ENCODE data around the gene ANLN.
"Not testable (repeated sequence)": the region's sequence is repeated elsewhere in the genome, so short reads cannot be mapped to it uniquely, and the experiment has no call there.

Gene ANLN

GRCh38 chr7:36379831-36380504 lies 9.7 kb upstream of the ANLN start:
- no peak for DNase-seq

DNA sequence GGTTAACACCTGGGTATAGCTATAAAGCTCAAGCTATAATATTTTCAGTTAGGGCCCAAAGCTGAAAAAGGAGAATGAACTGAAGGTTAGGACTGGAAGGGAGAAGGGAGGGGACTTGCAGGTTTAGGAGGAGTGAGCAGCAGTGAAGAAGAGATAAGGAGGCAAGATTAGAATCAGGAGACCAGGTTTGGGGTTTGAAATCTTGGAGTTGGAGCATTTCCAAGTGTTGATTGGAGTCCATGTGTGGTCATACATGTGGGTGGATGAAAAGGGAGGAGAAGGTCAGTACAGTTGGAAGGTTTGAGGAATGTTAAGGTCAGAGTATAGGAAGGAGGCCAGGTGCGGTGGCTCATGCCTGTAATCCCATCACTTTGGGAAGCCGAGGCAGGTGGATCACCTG lies 8.6 kb upstream of the ANLN start:
- no peak for DNase-seq

GRCh38 chr7:36383284-36383683 lies 6.4 kb upstream of the ANLN start:
- DNase-seq, result not testable (repeated sequence)

GRCh38 chr7:36385646-36386045 lies 4.0 kb upstream of the ANLN start:
- DNase-seq, result not testable (repeated sequence)

GRCh38 chr7:36387435-36388231 lies 2.0 kb upstream of the ANLN start:
- DNase-seq, result no peak

GRCh38 chr7:36388423-36388822 lies 1.2 kb upstream of the ANLN start:
- DNase-seq, result no peak

- no peak for DNase-seq
These were observed 783 bp downstream of the ANLN start for GRCh38 chr7:36390199-36391090.

DNA sequence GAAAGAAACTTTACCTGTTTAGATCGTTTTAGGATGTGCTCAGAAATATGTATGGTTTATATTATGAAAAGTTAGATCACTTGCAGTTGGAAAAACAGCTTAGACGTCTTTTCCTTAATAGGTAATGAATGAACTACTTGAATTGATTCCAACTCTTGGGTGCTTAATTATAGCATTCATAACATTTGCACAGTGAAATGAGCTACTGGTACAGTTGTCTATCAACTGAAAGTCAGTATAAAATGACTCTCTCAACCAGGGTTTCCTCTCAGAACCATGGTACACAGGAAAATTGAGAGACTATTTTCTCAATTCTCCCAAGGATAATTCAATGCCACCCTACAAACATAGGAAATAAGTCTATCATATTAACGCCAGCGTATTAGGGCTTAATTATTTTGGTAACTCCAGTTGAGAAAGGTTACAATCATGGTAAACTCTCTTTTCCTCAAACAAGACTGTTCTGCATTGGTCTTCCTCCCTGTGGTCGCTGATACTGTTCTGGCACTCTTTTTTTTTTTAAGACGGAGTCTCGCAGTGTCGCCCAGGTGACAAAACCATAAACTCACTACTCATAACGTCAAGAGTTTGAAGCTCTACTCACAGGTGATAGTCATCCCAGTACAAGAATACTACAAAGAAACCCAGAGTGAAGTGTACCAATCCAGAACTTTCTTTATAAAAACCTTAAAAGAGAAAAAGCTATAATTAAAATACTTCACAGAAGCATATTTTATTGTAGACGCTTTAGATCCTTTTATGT lies 2.0 kb downstream of the ANLN start:
- no peak for DNase-seq

- no peak for DNase-seq
These were observed 4.2 kb downstream of the ANLN start for GRCh38 chr7:36393826-36394225.

GRCh38 chr7:36395171-36395894 lies 5.7 kb downstream of the ANLN start:
- DNase-seq, result no peak

GRCh38 chr7:36396150-36396549 lies 6.5 kb downstream of the ANLN start:
- DNase-seq, result no peak

DNA sequence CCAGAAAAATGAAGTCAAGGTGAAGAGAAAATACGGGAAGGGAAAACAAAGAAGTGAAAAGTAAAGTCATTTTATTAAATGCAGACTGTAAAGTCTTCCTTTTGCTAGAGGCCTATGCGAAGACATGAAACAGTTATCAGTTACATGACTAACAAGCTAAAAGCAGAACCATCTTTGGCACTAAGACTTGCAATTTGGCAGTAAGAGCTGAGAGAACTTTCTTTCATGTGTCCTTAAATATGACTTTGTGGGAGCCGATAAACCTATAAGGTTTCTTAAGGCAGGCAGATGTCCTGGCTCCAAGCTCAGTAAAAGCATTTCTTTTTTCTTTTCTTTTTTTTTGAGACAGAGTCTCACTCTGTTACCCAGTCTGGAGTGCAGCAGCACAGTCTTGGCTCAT lies 10.4 kb downstream of the ANLN start:
- no peak for DNase-seq

DNA sequence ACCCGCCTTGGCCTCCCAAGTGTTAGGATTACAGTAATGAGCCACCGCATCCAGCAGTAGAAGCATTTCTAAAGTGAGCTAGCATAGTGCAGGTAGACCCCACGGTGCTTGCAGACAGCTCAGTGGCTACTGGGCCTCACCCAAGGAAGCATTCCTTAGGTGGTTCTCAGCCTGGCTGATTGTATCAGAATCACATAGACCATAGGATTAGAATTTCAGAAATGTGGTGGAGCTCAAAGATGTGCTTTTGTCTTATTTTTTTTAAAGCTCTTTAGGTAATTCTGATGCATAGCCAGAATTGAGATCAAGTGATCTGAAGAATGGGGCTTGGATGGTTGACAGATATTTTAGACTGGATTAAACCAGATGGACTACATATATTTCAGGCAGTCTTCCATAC lies 10.9 kb downstream of the ANLN start:
- DNase-seq, result no peak

GRCh38 chr7:36403452-36403851 lies 13.8 kb downstream of the ANLN start:
- no peak for DNase-seq

- no peak for DNase-seq
These were observed 15.2 kb downstream of the ANLN start for GRCh38 chr7:36404639-36405408.

DNA sequence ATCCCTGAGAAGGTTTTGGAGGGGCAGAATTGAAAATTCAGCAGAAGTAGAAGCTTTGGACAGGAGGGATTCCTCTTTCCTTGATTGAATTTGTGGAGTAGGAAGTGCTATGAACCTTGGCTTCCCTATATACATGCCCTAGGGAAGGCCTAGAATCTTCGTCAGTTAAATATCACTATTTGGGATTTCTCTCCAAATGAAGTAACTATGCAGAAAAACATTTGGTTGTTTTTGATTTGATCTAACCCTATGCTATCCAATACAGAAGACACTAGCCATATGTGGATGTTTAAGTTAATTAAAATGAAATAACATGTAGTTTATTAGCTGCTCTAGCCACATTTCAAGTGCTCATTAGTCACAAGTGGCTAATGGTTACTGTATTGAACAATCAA lies 15.7 kb downstream of the ANLN start:
- no peak for DNase-seq

GRCh38 chr7:36406156-36406555 lies 16.5 kb downstream of the ANLN start:
- DNase-seq, result no peak

GRCh38 chr7:36407636-36408550 lies 18.2 kb downstream of the ANLN start:
- no peak for DNase-seq

DNA sequence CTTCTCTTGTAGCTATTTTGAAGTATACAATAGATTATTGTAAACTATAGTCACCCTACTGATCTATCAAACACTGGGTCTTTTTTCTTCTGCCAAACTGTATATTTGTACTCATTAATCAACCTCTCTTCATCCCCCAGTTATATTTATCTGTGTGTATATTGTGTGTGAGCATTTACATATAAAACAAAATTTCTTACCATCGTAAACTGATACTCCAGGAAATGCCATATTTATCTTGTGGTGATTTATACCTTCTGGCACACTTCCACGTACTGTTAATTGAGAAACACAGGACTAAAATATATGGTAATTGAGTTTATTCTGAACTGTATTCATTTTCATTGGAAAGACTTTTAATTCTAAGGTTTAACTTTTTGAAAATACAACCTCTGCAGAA lies 18.9 kb downstream of the ANLN start:
- no peak for DNase-seq

- no peak for DNase-seq
These were observed 19.5 kb downstream of the ANLN start for GRCh38 chr7:36409180-36409579.

Measured in activated CD4-positive, alpha-beta T cell treated with anti-CD3 and anti-CD28 coated beads for 1 hour (primary cell).